IPS DF 19.7 (cell line): ENCODE data around the gene PCDHGA2.
"Not testable (repeated sequence)": the region's sequence is repeated elsewhere in the genome, so short reads cannot be mapped to it uniquely, and the experiment has no call there.

ENCODE experiments used
- DNase-seq: peaks from one replicate; pipeline ENCODE4 v3.0.0-alpha.2; 2013; ENCODE audit warnings: low read depth, low spot score

PCDHGA2 gene

DNA sequence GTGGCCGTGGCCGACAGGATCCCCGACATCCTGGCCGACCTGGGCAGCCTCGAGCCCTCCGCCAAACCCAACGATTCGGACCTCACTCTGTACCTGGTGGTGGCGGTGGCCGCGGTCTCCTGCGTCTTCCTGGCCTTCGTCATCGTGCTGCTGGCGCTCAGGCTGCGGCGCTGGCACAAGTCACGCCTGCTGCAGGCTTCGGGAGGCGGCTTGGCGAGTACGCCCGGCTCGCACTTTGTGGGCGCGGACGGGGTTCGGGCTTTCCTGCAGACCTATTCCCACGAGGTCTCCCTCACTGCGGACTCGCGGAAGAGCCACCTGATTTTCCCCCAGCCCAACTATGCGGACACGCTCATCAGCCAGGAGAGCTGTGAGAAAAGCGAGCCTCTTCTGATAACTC, 7.5 kb downstream of the PCDHGA2 start:
- DNase-seq, result not testable (repeated sequence)

DNA sequence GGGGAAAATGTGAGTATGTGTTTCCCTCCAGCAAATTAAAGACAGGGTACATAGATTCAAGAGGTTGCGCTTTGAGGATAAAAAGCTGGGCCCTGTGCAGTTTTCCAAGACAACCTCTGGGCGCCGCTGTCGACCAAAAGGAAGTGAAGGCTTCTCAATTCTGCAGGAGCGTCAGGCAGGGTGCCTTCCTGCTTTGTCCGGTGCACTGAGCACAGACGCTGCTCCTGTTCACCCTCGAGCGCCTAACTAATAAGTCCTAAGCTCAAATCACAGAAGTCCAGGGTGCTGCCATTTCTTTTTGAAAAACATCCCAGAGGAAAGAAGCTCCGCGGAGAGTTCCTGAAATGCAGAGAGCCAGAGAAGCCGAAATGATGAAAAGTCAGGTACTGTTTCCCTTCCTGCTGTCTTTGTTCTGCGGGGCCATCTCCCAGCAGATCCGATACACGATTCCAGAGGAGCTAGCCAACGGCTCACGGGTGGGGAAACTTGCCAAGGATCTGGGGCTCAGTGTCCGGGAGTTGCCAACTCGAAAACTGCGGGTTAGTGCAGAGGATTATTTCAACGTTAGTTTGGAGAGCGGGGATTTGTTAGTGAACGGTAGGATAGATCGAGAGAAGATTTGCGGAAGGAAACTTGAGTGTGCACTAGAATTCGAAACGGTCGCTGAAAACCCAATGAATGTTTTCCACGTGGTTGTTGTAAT, 11.5 kb downstream of the PCDHGA2 start, which contains the start of gene PCDHGB1:
Gene PCDHGB1, plus strand, starts transcription at position 183 of the 703 bp plus-strand sequence. Its CDS starts 162 bp downstream, at position 345.
- DNase-seq, result no peak

DNA sequence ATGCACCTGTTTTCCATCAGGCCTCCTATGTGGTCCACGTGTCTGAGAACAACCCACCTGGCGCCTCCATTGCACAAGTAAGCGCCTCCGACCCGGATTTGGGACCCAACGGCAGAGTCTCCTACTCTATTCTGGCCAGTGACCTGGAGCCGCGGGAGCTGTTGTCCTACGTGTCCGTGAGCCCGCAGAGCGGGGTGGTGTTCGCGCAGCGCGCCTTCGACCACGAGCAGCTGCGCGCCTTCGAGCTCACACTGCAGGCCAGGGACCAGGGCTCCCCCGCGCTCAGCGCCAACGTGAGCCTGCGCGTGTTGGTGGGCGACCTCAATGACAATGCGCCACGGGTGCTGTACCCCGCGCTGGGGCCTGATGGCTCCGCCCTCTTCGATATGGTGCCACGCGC, 13.0 kb downstream of the PCDHGA2 start:
- DNase-seq, result no peak

DNA sequence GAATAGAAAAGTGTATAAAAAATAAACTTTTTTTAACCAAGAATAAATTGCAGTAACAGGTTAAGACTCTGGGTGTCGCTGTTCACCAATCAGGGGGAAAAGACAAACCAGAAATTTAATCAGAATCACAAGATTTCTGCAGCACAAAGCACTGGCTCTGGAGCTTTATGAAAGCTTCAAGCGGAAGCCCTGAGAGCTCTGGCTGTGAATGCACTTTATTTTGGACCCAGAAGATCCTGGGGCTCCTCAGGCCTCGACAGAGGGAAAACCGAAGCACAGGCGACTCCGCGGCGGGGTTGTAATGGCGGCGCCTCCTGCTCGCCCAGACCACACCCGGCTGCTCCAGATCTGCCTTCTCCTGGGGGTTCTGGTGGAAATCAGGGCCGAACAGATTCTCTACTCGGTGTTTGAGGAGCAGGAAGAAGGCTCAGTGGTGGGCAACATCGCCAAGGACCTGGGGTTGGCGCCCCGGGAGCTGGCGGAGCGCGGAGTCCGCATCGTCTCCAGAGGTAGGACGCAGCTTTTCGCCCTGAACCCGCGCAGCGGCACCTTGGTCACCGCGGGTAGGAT, 16.4 kb downstream of the PCDHGA2 start, which contains the start of gene PCDHGA4:
Gene PCDHGA4, plus strand, starts transcription at position 122 of the 570 bp plus-strand sequence. Its CDS starts 87 bp downstream, at position 209.
- no peak for DNase-seq

DNA sequence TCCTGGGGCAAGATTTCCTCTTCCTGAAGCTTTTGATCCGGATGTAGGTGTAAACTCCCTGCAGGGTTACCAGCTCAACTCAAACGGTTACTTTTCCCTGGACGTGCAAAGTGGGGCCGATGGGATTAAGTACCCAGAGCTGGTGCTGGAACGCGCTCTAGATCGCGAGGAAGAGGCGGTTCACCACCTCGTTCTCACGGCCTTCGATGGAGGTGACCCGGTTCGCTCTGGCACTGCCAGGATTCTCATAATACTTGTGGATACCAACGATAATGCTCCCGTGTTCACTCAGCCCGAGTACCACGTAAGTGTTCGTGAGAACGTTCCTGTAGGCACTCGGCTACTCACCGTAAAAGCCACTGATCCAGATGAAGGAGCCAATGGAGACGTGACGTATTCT, 17.1 kb downstream of the PCDHGA2 start:
- DNase-seq, result no peak

DNA sequence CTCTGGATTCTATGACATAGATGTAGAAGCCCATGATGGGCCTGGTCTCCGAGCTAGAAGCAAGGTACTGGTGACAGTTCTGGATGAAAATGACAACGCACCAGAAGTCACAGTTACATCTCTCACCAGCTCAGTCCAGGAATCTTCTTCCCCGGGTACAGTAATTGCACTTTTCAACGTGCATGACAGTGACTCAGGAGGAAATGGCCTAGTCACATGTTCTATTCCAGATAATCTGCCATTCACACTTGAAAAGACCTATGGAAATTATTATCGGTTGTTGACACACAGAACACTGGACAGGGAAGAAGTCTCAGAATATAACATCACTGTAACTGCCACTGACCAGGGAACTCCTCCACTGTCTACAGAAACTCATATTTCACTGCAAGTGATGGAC, 17.6 kb downstream of the PCDHGA2 start:
- DNase-seq, result no peak

DNA sequence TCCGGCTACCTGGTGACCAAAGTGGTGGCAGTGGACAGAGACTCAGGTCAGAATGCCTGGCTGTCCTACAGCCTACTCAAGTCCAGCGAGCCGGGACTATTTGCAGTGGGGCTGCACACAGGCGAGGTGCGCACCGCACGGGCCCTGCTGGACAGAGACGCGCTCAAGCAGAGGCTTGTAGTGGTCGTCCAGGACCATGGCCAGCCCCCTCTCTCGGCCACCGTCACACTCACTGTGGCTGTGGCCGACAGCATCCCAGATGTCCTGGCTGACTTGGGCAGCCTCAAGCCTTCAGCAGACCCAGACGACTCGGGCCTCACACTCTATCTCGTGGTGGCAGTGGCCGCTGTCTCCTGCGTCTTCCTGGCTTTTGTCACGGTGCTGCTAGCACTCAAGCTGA, 18.4 kb downstream of the PCDHGA2 start:
- DNase-seq, result no peak

DNA sequence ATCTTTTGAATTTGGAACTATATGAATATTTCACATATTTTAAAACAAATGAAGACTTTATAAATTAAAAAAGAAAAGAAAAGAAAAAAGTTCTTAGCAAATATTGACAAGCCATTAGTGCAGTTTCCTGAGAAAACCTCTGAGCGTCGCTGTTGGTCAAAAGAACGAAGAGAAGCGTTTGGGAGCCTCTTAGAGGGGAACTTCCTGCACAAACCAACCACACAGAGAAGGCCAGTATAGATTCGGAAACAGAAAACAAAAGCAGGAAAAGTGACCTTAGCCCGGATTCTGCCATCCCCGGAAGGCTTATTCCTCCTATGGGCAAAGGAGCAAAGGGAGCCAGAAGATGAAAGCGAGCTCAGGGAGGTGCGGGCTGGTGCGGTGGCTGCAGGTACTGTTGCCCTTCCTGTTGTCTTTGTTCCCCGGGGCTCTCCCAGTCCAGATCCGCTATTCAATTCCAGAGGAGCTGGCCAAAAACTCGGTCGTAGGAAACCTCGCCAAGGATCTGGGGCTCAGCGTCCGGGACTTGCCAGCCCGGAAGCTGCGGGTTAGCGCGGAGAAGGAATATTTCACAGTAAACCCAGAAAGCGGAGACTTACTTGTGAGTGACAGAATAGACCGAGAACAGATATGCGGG, 21.3 kb downstream of the PCDHGA2 start, which contains the start of gene PCDHGB2:
Gene PCDHGB2, plus strand, starts transcription at position 205 of the 637 bp plus-strand sequence. Its CDS starts 142 bp downstream, at position 347.
- DNase-seq, result no peak

DNA sequence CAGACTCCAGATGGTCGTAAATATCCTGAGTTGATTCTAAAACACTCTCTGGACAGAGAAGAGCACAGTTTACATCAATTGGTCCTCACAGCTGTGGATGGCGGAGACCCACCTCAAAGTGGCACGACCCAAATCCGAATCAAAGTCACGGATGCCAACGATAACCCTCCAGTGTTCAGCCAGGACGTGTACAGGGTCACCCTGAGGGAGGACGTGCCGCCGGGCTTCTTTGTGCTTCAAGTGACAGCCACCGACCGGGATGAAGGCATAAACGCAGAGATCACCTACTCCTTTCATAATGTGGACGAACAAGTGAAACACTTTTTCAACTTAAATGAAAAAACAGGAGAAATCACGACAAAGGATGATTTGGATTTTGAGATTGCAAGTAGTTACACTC, 22.1 kb downstream of the PCDHGA2 start:
- DNase-seq, result no peak

DNA sequence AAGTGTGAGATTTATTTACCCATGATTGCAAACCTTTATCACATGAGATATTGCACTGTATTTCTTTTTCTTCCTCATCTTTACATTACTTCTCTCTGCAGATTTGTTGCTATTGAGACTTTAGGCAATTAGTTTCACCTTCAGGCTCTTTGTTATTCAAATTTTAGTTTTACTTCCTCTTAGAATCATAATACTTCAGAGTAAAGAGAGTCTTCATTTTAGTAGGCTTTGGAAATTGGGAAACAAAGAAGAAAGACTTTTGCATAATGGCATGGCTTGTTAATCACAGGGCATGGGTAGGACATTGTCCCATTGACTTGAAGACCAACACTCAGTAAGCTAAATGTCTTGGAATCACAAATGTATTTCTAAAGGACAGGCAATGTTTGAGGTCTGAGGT, 24.2 kb downstream of the PCDHGA2 start:
- DNase-seq, result no peak

DNA sequence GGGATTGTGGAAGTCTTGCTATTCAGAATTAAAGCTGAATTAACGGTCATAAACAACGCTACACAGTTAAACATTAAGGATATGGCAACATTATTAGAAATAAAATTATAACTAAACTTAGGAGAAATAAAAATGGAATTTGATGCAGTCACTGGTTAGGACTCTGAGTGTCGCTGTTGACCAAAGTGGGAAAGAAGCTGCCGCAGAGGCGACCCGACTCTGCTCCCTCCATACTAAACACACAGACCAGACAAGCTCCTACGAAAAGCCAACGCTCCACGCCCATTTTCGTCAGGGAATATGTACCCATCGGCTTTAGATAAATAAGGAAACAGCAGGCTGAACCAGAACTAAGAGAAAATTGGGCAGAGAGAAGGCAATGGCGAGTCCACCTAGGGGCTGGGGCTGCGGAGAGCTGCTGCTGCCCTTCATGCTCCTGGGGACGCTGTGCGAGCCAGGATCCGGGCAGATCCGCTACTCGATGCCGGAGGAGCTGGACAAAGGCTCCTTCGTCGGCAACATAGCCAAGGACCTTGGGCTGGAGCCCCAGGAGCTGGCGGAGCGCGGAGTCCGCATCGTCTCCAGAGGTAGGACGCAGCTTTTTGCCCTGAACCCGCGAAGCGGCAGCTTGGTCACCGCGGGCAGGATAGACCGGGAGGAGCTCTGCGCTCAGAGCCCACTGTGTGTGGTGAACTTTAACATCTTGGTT, 25.5 kb downstream of the PCDHGA2 start, which contains the start of gene PCDHGA5:
Gene PCDHGA5, plus strand, starts transcription at position 211 of the 709 bp plus-strand sequence. Its CDS starts 169 bp downstream, at position 380.
- no peak for DNase-seq

DNA sequence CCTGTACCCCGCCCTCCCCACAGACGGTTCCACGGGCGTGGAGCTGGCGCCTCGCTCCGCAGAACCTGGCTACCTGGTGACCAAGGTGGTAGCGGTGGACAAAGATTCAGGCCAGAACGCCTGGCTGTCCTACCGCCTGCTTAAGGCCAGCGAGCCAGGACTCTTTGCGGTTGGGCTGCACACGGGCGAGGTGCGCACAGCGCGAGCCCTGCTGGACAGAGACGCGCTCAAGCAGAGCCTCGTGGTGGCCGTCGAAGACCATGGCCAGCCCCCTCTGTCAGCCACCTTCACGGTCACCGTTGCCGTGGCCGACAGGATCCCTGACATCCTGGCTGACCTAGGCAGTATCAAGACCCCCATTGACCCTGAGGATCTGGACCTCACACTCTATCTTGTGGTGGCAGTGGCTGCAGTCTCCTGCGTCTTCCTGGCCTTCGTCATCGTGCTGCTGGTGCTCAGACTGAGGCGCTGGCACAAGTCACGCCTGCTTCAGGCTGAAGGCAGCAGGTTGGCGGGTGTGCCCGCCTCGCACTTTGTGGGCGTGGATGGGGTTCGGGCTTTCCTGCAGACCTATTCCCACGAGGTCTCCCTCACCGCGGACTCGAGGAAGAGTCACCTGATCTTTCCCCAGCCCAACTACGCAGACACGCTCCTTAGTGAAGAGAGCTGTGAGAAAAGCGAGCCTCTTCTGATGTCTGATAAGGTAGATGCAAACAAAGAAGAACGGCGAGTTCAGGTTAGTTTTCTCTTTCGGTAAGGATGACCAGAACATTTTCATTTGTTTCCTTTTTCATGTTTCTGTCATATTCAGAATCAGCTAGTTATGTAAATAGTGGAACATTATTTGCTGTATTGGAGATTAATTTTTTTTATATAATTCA, 27.7 kb downstream of the PCDHGA2 start:
- DNase-seq, result no peak

DNA sequence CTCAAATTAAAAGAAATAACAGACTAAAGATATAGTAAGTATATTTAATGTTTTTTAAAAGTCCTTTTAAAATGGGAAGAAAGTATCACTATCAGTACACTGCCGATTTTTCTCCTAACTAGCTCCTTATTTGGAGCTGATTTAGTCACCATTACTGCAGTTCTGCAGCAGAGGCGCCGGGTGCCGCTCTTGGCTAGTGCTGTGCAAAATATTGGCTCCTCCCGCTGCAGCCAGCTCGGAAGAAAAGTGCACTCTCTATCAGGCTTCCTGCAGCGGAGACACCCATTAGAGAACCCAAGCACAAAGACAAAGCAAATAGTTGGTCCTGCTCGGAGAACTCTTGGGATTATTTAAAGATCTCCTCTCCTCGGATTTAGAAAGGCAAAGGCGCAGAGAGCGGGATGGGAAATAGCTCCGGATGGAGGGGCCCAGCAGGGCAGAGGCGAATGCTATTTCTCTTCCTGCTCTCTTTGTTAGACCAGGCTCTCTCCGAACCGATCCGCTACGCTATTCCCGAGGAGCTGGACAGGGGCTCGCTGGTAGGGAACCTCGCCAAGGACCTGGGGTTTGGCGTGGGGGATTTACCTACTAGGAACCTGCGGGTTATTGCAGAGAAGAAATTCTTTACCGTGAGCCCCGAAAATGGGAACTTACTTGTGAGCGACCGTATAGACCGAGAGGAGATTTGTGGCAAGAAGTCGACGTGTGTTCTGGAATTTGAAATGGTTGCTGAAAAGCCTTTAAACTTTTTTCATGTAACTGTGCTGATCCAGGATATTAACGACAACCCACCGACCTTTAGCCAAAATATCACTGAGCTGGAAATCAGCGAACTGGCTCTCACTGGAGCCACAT, 31.7 kb downstream of the PCDHGA2 start, which contains the start of gene PCDHGB3:
Gene PCDHGB3, plus strand, starts transcription at position 249 of the 855 bp plus-strand sequence. Its CDS starts 153 bp downstream, at position 402.
- no peak for DNase-seq

DNA sequence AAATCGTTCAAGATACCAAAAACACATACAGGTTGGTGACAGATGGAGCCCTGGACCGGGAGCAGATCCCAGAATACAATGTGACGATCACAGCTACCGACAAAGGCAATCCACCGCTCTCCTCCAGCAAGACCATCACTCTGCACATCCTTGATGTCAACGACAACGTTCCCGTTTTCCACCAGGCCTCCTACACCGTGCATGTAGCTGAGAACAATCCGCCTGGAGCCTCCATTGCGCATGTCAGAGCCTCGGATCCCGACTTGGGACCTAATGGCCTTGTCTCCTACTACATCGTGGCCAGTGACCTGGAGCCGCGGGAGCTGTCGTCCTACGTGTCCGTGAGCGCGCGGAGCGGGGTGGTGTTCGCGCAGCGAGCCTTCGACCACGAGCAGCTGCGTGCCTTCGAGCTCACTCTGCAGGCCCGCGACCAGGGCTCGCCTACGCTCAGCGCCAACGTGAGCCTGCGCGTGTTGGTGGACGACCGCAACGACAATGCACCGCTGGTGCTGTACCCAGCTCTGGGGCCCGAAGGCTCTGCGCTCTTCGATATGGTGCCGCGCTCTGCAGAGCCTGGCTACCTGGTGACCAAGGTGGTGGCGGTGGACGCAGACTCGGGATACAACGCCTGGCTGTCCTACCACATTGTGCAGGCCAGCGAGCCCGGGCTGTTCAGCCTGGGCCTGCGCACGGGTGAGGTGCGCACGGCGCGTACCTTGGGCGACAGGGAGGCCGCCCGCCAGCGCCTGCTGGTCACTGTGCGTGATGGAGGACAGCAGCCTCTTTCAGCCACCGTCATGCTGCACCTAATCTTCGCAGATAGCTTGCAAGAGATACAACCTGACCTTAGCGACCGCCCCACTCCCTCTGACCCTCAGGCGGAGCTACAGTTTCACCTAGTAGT, 33.3 kb downstream of the PCDHGA2 start:
- DNase-seq, result no peak

DNA sequence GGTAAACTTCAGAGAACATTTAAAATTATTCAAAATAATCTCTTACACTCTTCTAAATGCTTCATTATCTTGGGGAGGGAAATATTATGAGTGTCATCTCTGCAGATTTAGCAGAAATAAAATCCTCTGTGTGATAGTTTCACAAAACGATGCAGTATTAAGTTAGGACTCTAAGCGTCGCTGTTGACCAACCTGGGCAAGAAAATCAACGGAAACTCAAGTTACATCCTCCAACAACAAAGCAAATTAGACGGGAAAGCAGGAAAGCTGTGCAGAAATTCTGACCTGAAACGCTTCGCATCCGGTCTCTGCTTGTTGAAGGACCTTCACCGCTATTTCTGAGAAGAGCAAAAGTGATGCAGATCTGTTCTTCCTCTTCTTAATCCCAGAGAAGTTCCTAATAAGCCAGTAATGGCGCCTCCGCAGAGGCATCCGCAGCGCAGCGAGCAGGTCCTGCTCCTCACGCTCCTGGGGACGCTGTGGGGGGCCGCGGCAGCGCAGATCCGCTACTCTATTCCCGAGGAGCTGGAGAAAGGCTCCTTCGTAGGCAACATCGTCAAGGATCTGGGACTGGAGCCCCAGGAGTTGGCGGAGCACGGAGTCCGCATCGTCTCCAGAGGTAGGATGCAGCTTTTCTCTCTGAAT, 35.2 kb downstream of the PCDHGA2 start, which contains the start of gene PCDHGA6:
Gene PCDHGA6, plus strand, starts transcription at position 219 of the 645 bp plus-strand sequence. Its CDS starts 193 bp downstream, at position 412.
- DNase-seq, result no peak

DNA sequence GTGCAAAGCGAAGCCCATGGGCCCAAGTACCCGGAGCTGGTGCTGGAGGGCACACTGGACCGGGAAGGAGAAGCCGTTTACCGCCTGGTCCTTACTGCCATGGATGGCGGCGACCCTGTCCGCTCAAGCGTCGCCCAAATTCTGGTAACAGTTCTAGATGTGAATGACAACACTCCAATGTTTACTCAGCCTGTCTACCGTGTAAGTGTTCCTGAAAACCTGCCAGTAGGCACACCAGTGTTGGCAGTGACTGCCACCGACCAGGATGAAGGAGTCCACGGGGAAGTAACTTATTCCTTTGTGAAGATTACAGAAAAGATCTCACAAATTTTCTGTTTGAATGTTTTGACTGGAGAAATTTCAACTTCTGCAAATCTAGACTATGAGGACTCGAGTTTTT, 36.1 kb downstream of the PCDHGA2 start:
- DNase-seq, result no peak

DNA sequence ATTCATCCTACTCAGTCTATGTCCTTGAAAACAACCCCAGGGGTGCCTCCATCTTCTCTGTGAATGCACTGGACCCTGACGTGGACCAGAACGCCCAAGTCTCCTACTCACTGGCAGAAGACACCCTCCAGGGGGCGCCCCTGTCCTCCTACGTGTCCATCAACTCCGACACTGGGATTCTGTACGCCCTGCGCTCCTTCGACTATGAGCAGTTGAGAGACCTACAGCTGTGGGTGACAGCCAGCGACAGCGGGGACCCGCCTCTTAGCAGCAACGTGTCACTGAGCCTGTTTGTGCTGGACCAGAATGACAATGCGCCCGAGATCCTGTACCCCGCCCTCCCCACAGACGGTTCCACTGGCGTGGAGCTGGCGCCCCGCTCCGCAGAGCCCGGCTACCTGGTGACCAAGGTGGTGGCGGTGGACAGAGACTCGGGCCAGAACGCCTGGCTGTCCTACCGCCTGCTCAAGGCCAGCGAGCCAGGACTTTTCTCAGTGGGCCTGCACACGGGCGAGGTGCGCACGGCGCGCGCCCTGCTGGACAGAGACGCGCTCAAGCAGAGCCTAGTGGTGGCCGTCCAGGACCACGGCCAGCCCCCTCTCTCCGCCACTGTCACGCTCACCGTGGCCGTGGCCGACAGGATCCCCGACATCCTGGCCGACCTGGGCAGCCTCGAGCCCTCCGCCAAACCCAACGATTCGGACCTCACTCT, 37.0 kb downstream of the PCDHGA2 start:
- not testable (repeated sequence) for DNase-seq
